ENCODE measurements around the gene RNF5. TPM values are rescaled to one million over a fixed set of nuclear protein-coding genes. Genes with fewer than 3 reads are reported as not detected.
A peak's percentile ranks its signal among the peaks of the same experiment; 100 is the strongest.

Gene RNF5
- total and polyA plus RNA-seq, 9 of the 15 experiments (the other 6 are each of a cell fraction or from before 2014, with no cell fraction given): 62.2 to 245 (median 129) TPM

- TF ChIP-seq MBD1 (CRISPR knock-in tag; IDR thresholded peaks at IDR 0.05) (no peak), SMC3 (conservative IDR thresholded peaks at IDR 0.05; ENCODE audit: insufficient read depth, low read depth, low read length) (peak; percentile 74), KDM4B (IDR thresholded peaks at IDR 0.05; ENCODE audit: borderline replicate concordance in 2 of 2, low read depth in 1 of 2) (no peak; a peak in 1 of 4 replicates), IFI16 (CRISPR knock-in tag; IDR thresholded peaks at IDR 0.05) (no peak), MBD2 (IDR thresholded peaks at IDR 0.05; ENCODE audit: borderline replicate concordance, low read depth) (no peak; the same call in 1 of the 2 replicates), FOXM1 (IDR thresholded peaks at IDR 0.05; ENCODE audit: low read depth) (peak; percentile 34; the same call in 1 of the 2 replicates), FOXM1 (CRISPR knock-in tag; IDR thresholded peaks at IDR 0.05; ENCODE audit: low read depth) (no peak; the same call in 1 of the 2 replicates), NUFIP1 (IDR thresholded peaks at IDR 0.05; ENCODE audit: partially characterized antibody) (no peak), DMBX1 (CRISPR knock-in tag; IDR thresholded peaks at IDR 0.05; ENCODE audit: borderline replicate concordance) (0 out of 2 replicates have a peak, but pooled peaks have one; percentile 12), ZBTB12 (CRISPR knock-in tag; IDR thresholded peaks at IDR 0.05) (no peak), ZNF584 (CRISPR knock-in tag; IDR thresholded peaks at IDR 0.05; ENCODE audit: low read depth) (no peak), GABPB1 (CRISPR knock-in tag; IDR thresholded peaks at IDR 0.05) (no peak), HNRNPUL1 (IDR thresholded peaks at IDR 0.05; ENCODE audit: low read length) (peak; percentile 84; the same call in 1 of the 2 replicates), NELFE (IDR thresholded peaks at IDR 0.05; ENCODE audit: insufficient read depth, insufficient read length) (no peak), ZFP1 (CRISPR knock-in tag; IDR thresholded peaks at IDR 0.05) (no peak), ZNF699 (CRISPR knock-in tag; IDR thresholded peaks at IDR 0.05; ENCODE audit: insufficient replicate concordance) (no peak), HNRNPK (IDR thresholded peaks at IDR 0.05; ENCODE audit: low read depth, low read length, poor library complexity, severe bottlenecking) (no peak), ZSCAN32 (CRISPR knock-in tag; IDR thresholded peaks at IDR 0.05) (no peak), JUNB (CRISPR knock-in tag; conservative IDR thresholded peaks at IDR 0.05) (no peak), ZBTB26 (CRISPR knock-in tag; IDR thresholded peaks at IDR 0.05) (no peak), ZNF561 (CRISPR knock-in tag; conservative IDR thresholded peaks at IDR 0.05) (no peak), SP2 (IDR thresholded peaks at IDR 0.05; ENCODE audit: extremely low read depth, low read depth, low read length, poor library complexity, severe bottlenecking) (peak; percentile 39), ESRRB (CRISPR knock-in tag; IDR thresholded peaks at IDR 0.05; ENCODE audit: borderline replicate concordance) (no peak)
These were observed 16.8 kb downstream of the RNF5 start (continued) for GRCh38 chr6:32194825-32195651.

All from K562 (cell line).